Measurements from ENCODE around the gene PRX.

Gene PRX

DNA sequence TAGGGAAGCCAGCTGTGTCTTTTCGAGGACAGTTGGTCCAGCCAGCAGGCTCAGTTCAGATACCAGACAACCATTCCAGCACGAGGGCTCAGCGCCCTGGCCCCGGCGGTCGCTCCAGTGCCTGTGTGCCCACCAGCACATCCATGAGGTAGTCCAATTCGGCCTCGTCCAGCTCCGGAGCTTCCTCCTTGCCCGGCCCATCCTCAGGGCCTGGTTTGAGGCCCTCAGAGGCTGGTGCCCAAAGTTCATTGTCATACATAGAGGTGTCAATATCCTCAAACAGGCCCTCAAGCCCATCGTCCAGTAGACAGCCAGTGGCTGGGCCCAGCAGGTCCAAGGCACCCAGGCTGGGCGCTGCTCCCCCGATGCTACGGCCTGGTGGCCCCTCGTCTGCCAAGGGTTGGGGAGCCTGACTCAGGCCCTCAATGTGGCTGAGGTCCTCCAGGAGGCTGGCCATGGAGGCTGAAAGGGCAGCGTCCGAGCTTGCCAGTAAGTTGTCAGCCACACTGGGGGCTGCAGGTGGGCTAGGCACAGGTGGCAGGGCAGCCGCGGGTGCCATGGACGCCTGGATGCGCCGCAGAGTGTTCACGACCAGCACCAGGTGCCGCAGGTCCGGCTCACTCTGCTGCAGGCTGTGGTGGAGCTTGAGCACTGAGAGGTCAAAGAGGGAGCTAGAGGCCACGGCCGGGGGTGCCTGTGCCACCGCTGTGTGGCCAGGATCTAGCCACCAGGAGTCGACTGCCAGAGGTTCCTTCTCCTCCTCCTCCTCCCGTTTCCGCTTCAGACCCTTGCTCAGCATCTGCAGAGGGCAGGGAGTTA, 9.8 kb upstream of the PRX start:
- Histone ChIP-seq H3K4me1 (ENCODE audit: insufficient read depth, low read length, severe bottlenecking) (peaks cover 19% of the 10 kb centered on the region), H2AFZ (ENCODE audit: low read length) (no peak overlapping the region), H3K79me2 (ENCODE audit: insufficient read depth, low read length) (peaks cover 6% of the 10 kb centered on the region; the same call in 1 of the 2 replicates), H3K9me3 (ENCODE audit: low read length) (no peaks in the 10 kb centered on the region), H3K9ac (ENCODE audit: low read length) (no peak overlapping the region), H3K27me3 (ENCODE audit: insufficient read depth, low read length) (no peaks in the 10 kb centered on the region), H3K27ac (ENCODE audit: low read depth, low read length, poor library complexity, severe bottlenecking) (peak overlapping the region; percentile 24), H3F3A (ENCODE audit: insufficient read depth, low read length) (no peaks in the 10 kb centered on the region), H3K4me2 (ENCODE audit: low read length) (no peak overlapping the region), H3K4me3 (ENCODE audit: low read depth, low read length, poor library complexity, severe bottlenecking) (no peak overlapping the region), H4K20me1 (ENCODE audit: insufficient read depth, low read length) (no peaks in the 10 kb centered on the region), H3K9me2 (ENCODE audit: low read depth, low read length) (no peaks in the 10 kb centered on the region), H3K36me3 (ENCODE audit: insufficient read depth, low read length) (peaks cover 9% of the 10 kb centered on the region)
- TF ChIP-seq EZH2 (IDR thresholded peaks at IDR 0.05; ENCODE audit: borderline replicate concordance, low read length) (no peak), CTCF (IDR thresholded peaks at IDR 0.05; ENCODE audit: low read length) (no peak)

DNA sequence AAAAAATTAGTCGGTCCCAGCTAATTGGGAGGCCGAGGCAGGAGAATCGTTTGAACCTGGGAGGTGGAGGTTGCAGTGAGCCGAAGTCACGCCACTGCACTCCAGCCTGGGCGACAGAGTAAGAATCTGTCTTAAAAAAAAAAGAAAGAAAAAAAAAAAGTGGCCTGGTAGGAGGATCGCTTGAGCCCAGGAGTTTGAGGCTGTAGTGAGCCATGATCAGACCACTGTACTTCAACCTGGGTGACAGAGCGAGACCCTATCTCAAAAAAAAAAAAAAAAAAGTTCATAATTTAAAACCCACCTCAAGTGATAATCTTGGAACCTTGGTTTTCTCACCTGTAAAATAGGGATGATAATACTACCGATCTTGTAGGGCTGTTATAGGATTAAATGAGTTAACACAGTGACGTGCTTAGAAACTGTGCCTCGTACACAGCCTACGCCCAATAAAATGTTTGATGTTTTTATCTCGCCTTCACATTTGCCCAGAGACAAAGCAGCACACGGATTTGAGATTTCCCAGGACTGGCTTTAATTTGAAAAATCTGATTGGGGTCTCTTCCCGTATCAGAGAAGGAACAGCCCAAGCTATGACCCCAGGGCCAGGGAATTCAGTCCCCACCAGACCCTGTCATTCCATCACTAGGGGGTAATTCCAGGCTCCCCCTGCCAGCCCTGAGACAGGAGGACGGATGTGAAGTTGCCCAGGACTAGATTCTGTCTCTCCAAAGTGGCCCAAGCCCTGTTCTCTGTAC, 9.0 kb upstream of the PRX start:
- H4K20me1 ChIP-seq (ENCODE audit: insufficient read depth, low read length) = no peaks in the 10 kb centered on the region
- no peaks in the 10 kb centered on the region for H3F3A ChIP-seq (ENCODE audit: insufficient read depth, low read length)
- no peaks in the 10 kb centered on the region for H3K27me3 ChIP-seq (ENCODE audit: insufficient read depth, low read length)
- peak overlapping the region; percentile 63 for H3K27ac ChIP-seq (ENCODE audit: low read depth, low read length, poor library complexity, severe bottlenecking)
- no peak overlapping the region for H3K4me3 ChIP-seq (ENCODE audit: low read depth, low read length, poor library complexity, severe bottlenecking)
- peaks cover 21% of the 10 kb centered on the region for H3K4me1 ChIP-seq (ENCODE audit: insufficient read depth, low read length, severe bottlenecking)
- H3K9ac ChIP-seq (ENCODE audit: low read length) = no peak overlapping the region
- no peak overlapping the region for H2AFZ ChIP-seq (ENCODE audit: low read length)
- TF ChIP-seq CTCF (IDR thresholded peaks at IDR 0.05; ENCODE audit: low read length) = no peak
- no peak overlapping the region for H3K4me2 ChIP-seq (ENCODE audit: low read length)
- H3K9me2 ChIP-seq (ENCODE audit: low read depth, low read length) = no peaks in the 10 kb centered on the region
- peaks cover 6% of the 10 kb centered on the region; the same call in 1 of the 2 replicates for H3K79me2 ChIP-seq (ENCODE audit: insufficient read depth, low read length)
- peaks cover 9% of the 10 kb centered on the region for H3K36me3 ChIP-seq (ENCODE audit: insufficient read depth, low read length)
- H3K9me3 ChIP-seq (ENCODE audit: low read length) = no peaks in the 10 kb centered on the region

- Histone ChIP-seq H3K79me2 (ENCODE audit: insufficient read depth, low read length) (peaks cover 6% of the 10 kb centered on the region; the same call in 1 of the 2 replicates), H3K27ac (ENCODE audit: low read depth, low read length, poor library complexity, severe bottlenecking) (peak overlapping the region; percentile 63), H3K4me3 (ENCODE audit: low read depth, low read length, poor library complexity, severe bottlenecking) (peak overlapping the region; percentile 63), H3K36me3 (ENCODE audit: insufficient read depth, low read length) (peaks cover 9% of the 10 kb centered on the region), H4K20me1 (ENCODE audit: insufficient read depth, low read length) (no peaks in the 10 kb centered on the region), H3F3A (ENCODE audit: insufficient read depth, low read length) (no peaks in the 10 kb centered on the region), H3K27me3 (ENCODE audit: insufficient read depth, low read length) (no peaks in the 10 kb centered on the region), H3K9ac (ENCODE audit: low read length) (peak overlapping the region; percentile 67), H3K4me1 (ENCODE audit: insufficient read depth, low read length, severe bottlenecking) (peaks cover 28% of the 10 kb centered on the region), H3K4me2 (ENCODE audit: low read length) (peak overlapping the region; percentile 67), H3K9me2 (ENCODE audit: low read depth, low read length) (no peaks in the 10 kb centered on the region), H2AFZ (ENCODE audit: low read length) (no peak overlapping the region), H3K9me3 (ENCODE audit: low read length) (no peaks in the 10 kb centered on the region)
- TF ChIP-seq CTCF (IDR thresholded peaks at IDR 0.05; ENCODE audit: low read length) (peak; percentile 95), EZH2 (IDR thresholded peaks at IDR 0.05; ENCODE audit: borderline replicate concordance, low read length) (no peak)
Observed at GRCh38 chr19:40420766-40421765, 7.9 kb upstream of the PRX start.

All from OCI-LY1 (cell line).